DND-41 (cell line): ENCODE measurements around the gene MPP1.

Experiments used
- EZH2 ChIP-seq: IDR thresholded peaks from 3 replicates; pipeline ENCODE4 v1.6.1; 2012; ENCODE audit warnings: borderline replicate concordance, low read depth, mild to moderate bottlenecking, moderate library complexity, low read length, inconsistent platforms; ENCODE audit not compliant: severe bottlenecking
- TF ChIP-seq, protein P1 (sequence below): IDR thresholded peaks from 2 replicates; pipeline ENCODE4 v1.5.1; 2012; ENCODE audit warnings: borderline replicate concordance, low read length, moderate library complexity, mild to moderate bottlenecking; ENCODE audit not compliant: poor library complexity, severe bottlenecking; ENCODE audit errors: extremely low read depth

DNA sequence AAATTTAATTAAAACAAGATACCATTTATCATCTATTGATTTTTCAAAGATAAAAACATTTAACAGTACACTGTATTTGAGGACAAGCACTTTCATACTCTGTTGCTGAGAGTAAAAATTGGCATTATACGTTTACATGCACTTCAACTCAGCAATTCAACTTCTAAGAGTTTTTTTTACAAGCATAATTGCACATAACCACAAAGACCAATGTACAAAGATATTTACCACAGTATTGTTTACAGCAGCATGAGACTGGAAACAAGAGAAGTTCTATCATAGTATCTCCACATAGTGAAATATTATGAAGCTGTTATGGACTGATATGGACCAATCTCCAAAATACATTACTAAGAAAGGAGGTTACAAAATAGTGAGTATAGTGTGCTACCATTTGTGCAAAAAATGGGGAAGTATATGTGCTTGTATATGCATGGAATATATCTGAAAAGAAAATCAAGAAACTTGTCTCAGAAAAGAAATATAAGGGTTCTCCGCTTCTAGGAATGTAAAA lies 65.3 kb downstream of the MPP1 start:
- TF ChIP-seq, protein P1, sequence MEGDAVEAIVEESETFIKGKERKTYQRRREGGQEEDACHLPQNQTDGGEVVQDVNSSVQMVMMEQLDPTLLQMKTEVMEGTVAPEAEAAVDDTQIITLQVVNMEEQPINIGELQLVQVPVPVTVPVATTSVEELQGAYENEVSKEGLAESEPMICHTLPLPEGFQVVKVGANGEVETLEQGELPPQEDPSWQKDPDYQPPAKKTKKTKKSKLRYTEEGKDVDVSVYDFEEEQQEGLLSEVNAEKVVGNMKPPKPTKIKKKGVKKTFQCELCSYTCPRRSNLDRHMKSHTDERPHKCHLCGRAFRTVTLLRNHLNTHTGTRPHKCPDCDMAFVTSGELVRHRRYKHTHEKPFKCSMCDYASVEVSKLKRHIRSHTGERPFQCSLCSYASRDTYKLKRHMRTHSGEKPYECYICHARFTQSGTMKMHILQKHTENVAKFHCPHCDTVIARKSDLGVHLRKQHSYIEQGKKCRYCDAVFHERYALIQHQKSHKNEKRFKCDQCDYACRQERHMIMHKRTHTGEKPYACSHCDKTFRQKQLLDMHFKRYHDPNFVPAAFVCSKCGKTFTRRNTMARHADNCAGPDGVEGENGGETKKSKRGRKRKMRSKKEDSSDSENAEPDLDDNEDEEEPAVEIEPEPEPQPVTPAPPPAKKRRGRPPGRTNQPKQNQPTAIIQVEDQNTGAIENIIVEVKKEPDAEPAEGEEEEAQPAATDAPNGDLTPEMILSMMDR = no peak
- TF ChIP-seq EZH2 = no peak
